Measurements from ENCODE around the gene PRR9.

Gene PRR9

GRCh38 chr1:153261281-153262069 is 44.1 kb downstream of the PRR9 start:
- Mint-ChIP-seq H3K9me3 (peaks cover 5% of the 10 kb centered on the region), H3K4me1 (peaks cover 6% of the 10 kb centered on the region), H3K4me3 (peak overlapping the region; percentile 78 to 90 (median 82)), H3K27me3 (ENCODE audit: low read depth) (peaks cover 79% of the 10 kb centered on the region), H3K36me3 (ENCODE audit: low read depth) (no peaks in the 10 kb centered on the region), H3K27ac (no peak overlapping the region)
- TF ChIP-seq CTCF (IDR thresholded peaks at IDR 0.05; ENCODE audit: unreplicated experiment in 3 of 3) = no peak

- peaks cover 6% of the 10 kb centered on the region for H3K4me1 Mint-ChIP-seq
- peaks cover 79% of the 10 kb centered on the region for H3K27me3 Mint-ChIP-seq (ENCODE audit: low read depth)
- TF ChIP-seq CTCF (IDR thresholded peaks at IDR 0.05; ENCODE audit: unreplicated experiment in 3 of 3) = no peak
- peaks cover 5% of the 10 kb centered on the region for H3K9me3 Mint-ChIP-seq
- no peaks in the 10 kb centered on the region for H3K36me3 Mint-ChIP-seq (ENCODE audit: low read depth)
- H3K4me3 Mint-ChIP-seq = peak overlapping the region; percentile 78 to 90 (median 82)
- no peak overlapping the region for H3K27ac Mint-ChIP-seq
These were observed 44.6 kb downstream of the PRR9 start for GRCh38 chr1:153262070-153262366.

GRCh38 chr1:153262462-153263157 is 45.2 kb downstream of the PRR9 start:
- H3K9me3 Mint-ChIP-seq = peaks cover 5% of the 10 kb centered on the region
- no peak overlapping the region for H3K27ac Mint-ChIP-seq
- TF ChIP-seq CTCF (IDR thresholded peaks at IDR 0.05; ENCODE audit: unreplicated experiment in 3 of 3) = no peak
- peak overlapping the region; percentile 78 to 90 (median 82) for H3K4me3 Mint-ChIP-seq
- peaks cover 6% of the 10 kb centered on the region for H3K4me1 Mint-ChIP-seq
- H3K36me3 Mint-ChIP-seq (ENCODE audit: low read depth) = no peaks in the 10 kb centered on the region
- H3K27me3 Mint-ChIP-seq (ENCODE audit: low read depth) = peaks cover 76% of the 10 kb centered on the region

- Mint-ChIP-seq H3K27me3 (ENCODE audit: low read depth) (peaks cover 57% of the 10 kb centered on the region), H3K27ac (no peak overlapping the region), H3K4me3 (no peak overlapping the region), H3K4me1 (peaks cover 6% of the 10 kb centered on the region), H3K9me3 (peaks cover 3% of the 10 kb centered on the region), H3K36me3 (ENCODE audit: low read depth) (no peaks in the 10 kb centered on the region)
- TF ChIP-seq CTCF (IDR thresholded peaks at IDR 0.05; ENCODE audit: unreplicated experiment in 3 of 3) = peak in 1 of 3 experiments; percentile 9
These were observed 48.1 kb downstream of the PRR9 start for GRCh38 chr1:153265457-153265856.
